ENCODE data around the gene COQ10B. TPM values are rescaled to one million over a fixed set of nuclear protein-coding genes. Genes with fewer than 3 reads are reported as not detected.

COQ10B gene
- total RNA-seq, 2 donors from 2014 or later, result 29.5 to 33.2 TPM

GRCh38 chr2:197515315-197515738, 62.0 kb downstream of the COQ10B start:
- Histone ChIP-seq H3K27me3 (no peaks in the 10 kb centered on the region), H3K4me3 (peak overlapping the region; percentile 68 to 98), H3K36me3 (no peaks in the 10 kb centered on the region), H3K27ac (peak overlapping the region; percentile 95 to 98), H3K4me1 (peaks cover 0 to 20% of the 10 kb centered on the region in 2 donors), H3K9me3 (no peaks in the 10 kb centered on the region)
- TF ChIP-seq CTCF (IDR thresholded peaks at IDR 0.05), result no peak
- no peak for DNase-seq (ENCODE audit: low spot score)

GRCh38 chr2:197515739-197516392, 62.5 kb downstream of the COQ10B start, which contains the start of gene MOB4:
TSS of gene MOB4 (plus strand) at chr2:197516066. CDS start at chr2:197516087, 21 bp downstream.
- Histone ChIP-seq H3K9me3 (no peaks in the 10 kb centered on the region), H3K27ac (peak within 1 kb of the TSS; percentile 95 to 98), H3K36me3 (no peaks in the 10 kb centered on the region), H3K4me3 (peak within 1 kb of the TSS; percentile 68 to 98), H3K27me3 (no peaks in the 10 kb centered on the region), H3K4me1 (peaks cover 0 to 20% of the 10 kb centered on the region in 2 donors)
- peak; percentile 93 for DNase-seq (ENCODE audit: low spot score)
- peak in 1 of 2 donors; percentile 35 for TF ChIP-seq CTCF (IDR thresholded peaks at IDR 0.05)

GRCh38 chr2:197516393-197516761, 63.0 kb downstream of the COQ10B start:
- no peak for DNase-seq (ENCODE audit: low spot score)
- H3K36me3 ChIP-seq, result no peaks in the 10 kb centered on the region
- no peak for TF ChIP-seq CTCF (IDR thresholded peaks at IDR 0.05)
- no peaks in the 10 kb centered on the region for H3K27me3 ChIP-seq
- no peaks in the 10 kb centered on the region for H3K9me3 ChIP-seq
- H3K27ac ChIP-seq, result peak overlapping the region; percentile 95 to 98
- H3K4me1 ChIP-seq, result peaks cover 0 to 20% of the 10 kb centered on the region in 2 donors
- peak overlapping the region; percentile 68 to 98 for H3K4me3 ChIP-seq

GRCh38 chr2:197517150-197517549, 63.8 kb downstream of the COQ10B start:
- H3K27me3 ChIP-seq, result no peaks in the 10 kb centered on the region
- H3K4me3 ChIP-seq, result peak overlapping the region; percentile 68 to 98
- no peak for DNase-seq (ENCODE audit: low spot score)
- TF ChIP-seq CTCF (IDR thresholded peaks at IDR 0.05), result no peak
- H3K4me1 ChIP-seq, result peaks cover 0 to 20% of the 10 kb centered on the region in 2 donors
- peak overlapping the region in 1 of 2 donors; percentile 98 for H3K27ac ChIP-seq
- H3K9me3 ChIP-seq, result no peaks in the 10 kb centered on the region
- no peaks in the 10 kb centered on the region for H3K36me3 ChIP-seq

Other genes starting within 250 kb of the COQ10B start
- 10 to 100 TPM in 1 of 2 donors, 1 to 10 TPM in 1; 7.0 to 10.1 TPM for gene ANKRD44, start 142.8 kb upstream of the COQ10B start, total RNA-seq
- gene SF3B1, start 18.5 kb upstream of the COQ10B start, total RNA-seq, result 100 to 1,000 TPM; 103 to 128 TPM
- gene HSPD1, start 46.3 kb downstream of the COQ10B start, total RNA-seq, result 10 to 100 TPM; 70.0 to 96.0 TPM
- 100 to 1,000 TPM in 1 of 2 donors, 10 to 100 TPM in 1; 82.7 to 122 TPM for gene HSPE1, start 46.8 kb downstream of the COQ10B start, total RNA-seq
- 10 to 100 TPM; 23.5 to 35.9 TPM for gene MOB4, start 62.5 kb downstream of the COQ10B start, total RNA-seq
- 10 to 100 TPM in 1 of 2 donors, 1 to 10 TPM in 1; 4.5 to 11.6 TPM for gene RFTN2, start 222.0 kb downstream of the COQ10B start, total RNA-seq